GM18498 (cell line): Measurements from ENCODE around the gene POFUT2.

ENCODE experiments used
- ATAC-seq: cut with Tn5 transposase; IDR thresholded peaks from one replicate; pipeline ENCODE4 v1.9.1; 2021; ENCODE audit warnings: mild to moderate bottlenecking, moderate library complexity; ENCODE audit not compliant: unreplicated experiment

POFUT2 gene

DNA sequence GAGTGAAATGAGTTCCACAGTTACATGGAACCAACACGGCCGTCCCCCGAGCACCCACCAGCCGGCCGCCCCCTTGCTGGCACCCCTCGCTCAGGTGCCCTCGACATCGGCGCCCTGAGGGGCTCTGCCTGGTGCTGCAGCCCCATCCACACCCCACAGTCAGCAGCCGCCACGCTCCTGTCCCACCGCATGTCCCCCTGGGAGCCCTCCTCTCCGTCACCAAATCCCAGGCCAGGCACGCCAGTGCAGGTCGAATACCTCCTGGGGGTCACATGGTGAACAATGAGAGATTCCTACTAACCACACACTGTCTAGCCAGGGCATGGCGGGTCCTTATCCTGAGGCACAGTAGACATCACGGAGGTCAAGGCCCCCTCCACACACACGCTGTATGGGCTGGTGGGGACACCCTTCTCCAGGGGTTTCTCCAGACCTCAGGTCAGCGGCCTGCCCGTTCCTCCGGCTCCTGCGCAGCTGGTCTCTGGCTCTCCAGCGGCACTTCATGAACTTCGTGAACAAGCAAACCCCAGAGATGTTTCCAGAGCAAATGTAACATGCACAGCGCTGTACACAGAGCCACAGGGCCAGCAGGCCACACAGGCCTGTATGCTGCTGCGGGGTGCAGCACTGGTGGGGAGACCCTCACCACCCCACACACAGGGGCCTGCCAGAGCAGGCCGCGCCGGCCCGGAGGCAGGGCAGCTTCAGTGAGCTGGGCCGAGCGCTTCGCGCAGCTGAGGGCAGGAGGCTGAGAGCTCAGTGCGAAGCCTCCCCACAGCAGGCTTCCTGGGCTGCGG, 21.8 kb downstream of the POFUT2 start:
- no peak for ATAC-seq

DNA sequence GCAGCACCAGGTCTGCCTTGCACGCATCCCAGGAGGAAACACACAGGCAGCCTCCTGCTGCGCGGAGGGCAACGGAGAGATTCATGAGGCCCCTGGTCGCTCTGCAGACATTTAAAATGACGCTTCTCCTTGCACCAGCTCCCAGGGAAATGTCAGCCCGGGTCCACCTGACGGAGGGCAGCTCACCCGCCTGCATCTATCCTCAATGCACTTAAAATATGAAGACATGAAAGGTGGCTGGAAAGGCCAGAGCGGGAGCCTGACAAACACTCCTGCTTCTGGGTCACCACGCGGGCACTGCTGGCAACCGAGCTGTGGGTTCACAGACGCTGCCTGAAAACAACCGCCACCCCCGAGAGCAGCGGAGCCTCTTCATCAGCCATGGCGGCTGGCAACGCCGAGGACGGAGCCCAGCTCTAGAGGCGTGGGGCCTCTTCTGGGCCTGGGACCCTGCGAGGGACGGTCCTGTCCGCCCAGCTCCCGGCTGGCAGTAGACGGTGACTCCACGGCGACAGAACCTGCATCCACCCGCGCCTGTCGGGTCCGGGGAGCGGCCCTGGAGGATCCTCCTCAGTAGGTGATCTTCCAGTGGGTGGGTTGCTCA, 22.7 kb downstream of the POFUT2 start:
- no peak for ATAC-seq

DNA sequence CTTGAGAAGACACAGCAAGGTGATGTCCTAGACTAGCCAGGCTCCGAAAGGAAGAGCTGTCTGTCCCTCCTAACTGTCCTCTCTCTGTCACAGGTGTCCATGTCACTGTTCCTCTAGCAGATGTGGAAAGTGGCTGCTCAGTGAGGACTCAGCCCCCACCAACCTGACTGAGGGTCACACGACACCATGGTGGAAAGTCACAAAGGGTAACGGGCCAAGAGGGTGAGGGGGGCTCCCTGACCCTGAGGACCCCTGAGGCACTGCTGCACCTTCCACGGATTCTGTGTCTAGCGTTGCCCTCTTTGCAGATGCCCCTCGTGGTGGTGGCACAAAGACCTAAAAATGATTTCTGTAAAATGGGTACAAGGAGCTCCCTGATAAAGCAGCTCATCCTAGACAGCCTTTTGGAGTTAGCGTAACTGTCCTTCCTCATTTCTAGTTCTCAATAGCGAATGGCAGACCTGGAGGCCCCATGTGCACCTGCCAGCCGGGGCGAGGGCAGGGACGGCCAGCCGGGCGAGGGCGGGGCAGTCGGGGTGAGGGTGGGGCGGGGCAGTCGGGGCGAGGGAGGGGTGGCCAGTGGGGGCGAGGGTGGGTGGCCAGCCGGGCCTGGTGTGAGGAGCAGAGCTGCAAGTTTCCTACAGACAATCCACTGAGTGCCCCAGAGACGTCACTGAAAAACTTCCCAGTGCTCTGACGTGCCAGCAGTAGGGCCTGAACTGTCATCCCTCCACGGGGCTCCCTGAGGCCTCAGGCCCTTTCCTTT, 23.4 kb downstream of the POFUT2 start:
- no peak for ATAC-seq

DNA sequence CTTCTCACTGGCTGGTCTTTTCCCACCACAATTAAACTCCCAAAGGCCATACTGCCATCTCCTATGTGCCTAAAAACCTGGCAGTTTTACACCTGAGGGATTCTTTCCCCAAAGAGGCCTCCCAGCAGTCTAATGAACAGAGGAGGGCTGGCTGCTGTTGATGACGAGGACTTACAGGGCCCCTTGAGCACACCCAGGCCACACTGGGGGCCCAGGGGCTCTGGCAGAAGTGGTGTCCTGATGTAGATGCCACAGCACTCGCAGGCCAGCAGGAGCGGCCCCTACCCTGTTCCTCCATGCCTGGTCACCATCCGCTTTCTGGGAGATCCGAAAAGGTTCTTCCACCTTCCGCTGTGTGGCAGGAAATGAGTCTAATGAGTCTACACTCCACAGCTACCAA, 24.2 kb downstream of the POFUT2 start:
- no peak for ATAC-seq

DNA sequence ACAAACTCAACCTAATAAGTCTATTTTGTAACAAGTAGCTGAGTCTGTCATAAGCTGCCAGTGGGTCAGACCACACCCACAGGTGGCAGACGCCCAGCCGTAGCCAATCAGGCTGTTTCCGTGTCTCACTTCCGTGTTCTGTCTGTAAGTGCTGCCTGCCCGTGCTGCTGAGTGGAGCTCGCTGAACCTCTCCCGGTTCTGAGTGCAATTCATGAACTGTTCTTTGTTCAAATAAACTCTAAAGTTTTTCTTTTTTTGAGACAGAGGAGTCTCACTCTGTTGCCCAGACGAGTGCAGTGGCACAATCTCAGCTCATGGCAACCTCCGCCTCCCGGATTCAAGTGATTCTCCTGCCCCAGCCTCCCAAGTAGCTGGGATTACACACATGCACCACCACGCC, 25.1 kb downstream of the POFUT2 start:
- no peak for ATAC-seq

DNA sequence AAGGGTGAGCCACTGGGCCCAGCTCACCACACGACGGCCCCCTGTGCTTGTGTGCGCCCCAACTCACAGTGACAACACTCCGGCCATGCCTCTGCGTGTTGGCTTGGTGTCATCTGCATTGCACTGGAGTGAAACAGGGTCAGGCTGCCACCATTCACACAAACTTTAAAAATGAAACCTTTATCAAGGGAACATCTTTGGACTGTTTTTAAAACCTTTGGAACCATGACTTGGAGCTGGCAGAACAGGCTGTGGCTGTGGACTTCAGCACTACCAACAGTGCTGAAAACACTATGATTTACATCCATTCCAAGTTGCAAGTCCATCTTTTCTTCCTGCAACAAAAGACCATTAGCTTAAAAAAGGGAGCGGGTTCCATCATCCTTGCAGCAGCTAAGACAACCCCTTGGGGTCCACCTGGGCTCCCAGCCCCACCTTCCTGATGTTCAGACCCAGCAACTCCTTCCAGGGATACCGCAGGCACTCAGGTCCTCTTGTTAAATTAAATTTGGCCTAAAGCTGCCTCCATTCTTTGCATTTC, 25.6 kb downstream of the POFUT2 start:
- no peak for ATAC-seq

DNA sequence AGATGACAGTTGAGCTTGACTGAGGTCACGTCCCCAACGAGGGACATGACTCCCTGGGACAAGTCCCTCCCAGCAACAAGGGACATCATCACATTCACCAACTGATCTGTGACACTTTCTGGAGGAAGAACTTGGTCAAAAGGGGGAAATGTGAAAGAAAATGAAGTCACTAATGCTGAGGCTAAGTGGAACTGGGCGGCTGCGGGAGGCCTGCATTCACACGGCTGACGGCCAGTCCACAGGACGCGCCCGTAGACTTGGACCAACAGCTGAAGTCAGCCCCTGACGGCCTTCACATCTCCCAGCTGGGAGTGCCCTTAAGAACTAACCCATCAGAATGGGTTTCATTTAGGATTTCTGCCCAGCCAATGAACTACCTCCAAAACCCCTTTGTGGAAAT, 26.6 kb downstream of the POFUT2 start:
- ATAC-seq: no peak

DNA sequence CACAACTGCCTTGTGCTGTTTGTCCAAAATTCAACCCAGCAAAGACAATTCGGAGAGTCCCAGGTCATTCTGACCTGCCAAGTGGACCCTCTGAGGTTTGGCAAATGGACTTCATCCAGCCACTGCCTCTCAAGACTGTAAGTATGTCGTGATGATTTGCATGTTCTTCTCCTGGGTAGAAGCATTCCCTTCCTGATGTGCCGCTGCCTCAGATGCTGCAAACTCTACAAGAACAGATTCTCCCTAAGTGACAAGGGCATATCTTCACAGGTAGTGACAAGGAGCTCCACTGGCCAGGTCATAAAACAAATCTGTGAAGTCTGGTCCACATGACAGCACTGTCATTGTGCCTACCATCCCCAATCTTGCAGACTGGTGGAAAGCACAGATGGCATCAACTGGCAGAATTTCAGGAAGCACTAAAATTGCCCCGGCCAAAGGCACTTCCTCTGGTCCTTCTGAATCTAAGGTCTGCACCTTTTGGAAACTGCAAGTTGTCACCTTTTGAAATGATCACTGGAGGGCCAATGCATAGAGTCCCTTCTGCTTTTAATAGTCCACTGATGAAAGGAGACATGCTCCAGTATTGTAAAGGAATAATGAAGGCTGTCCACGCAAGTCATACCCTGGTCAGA, 27.4 kb downstream of the POFUT2 start:
- ATAC-seq: no peak

DNA sequence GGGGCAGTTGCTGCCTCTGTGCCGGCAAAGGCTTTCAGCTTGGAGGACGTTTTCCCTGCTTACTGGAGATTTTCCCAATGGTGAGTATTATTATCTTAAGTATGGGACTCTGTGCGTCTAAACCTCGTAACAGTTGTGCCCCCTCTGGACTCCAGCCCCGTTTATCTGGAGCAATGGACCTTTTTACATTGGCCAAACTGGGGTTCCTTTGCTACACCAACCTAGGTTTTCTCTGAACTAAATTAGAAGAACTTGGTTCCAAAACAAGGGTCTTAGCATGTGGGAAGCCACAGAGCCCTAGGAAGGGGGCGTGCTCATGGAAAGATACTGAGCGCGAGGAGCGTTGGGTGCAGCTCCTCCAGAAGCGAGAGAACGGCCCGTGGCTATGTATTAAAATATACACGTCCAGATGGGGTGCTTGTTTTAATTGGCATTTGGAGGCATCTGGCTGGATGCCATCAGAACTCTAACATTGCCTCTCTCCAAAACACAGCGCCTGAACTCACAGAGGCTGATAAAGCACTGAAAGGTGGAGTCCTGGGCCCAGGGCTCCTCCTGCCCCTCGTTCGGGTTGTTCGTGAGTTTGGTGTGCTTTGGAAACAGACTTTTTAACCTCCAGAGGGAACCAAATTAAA, 28.4 kb downstream of the POFUT2 start:
- no peak for ATAC-seq

DNA sequence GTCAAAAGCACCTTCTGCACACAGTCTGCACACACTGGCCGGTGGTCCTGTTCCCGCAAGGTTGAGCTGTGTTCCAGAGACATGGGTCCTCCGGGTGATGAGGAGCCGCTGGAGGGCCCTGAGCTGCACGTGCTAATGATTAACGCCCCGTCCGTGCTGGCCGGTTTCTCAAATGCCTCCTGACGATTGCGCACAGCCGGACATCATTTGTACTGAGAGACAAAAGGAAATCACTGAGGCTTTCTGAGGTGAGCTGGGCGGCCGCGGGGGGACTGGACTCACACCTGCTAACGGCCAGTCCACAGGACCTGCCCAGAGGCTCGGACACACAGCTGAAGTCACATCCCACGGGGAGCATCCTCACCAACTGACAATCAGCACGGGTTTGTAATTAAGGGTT, 29.2 kb downstream of the POFUT2 start:
- no peak for ATAC-seq

DNA sequence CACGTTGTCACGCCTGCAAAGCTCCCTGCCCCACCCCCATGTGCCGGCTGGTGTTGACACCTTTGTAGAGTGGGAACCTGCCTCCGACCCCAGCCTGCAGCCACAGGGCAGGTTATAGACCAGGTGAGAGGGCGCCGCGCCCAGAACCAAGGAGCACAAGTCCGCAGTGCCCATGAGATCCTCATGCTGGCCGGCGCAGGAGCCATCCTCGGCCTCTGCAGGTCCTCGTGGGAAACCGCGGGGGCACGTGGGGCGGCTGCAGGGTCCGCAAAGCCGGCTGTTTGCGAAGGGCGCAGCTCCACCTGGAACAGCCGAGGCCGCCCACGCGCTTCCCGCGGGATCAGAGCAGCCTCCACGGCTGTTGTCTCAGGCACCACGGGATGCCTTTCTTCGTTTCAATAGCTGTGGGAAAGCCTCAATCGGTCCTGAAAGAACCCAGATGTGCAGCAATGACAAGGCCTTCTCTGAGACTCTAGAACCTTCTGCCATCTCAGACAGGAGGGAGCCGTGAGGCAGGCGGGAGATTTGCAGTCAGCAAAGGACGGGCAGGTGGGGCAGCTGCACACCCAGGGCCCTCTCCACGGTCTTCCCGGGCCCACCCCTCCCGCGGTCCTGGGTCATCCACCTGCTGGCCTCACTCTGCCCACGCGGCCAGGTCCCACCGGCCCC, 29.9 kb downstream of the POFUT2 start:
- ATAC-seq: no peak

DNA sequence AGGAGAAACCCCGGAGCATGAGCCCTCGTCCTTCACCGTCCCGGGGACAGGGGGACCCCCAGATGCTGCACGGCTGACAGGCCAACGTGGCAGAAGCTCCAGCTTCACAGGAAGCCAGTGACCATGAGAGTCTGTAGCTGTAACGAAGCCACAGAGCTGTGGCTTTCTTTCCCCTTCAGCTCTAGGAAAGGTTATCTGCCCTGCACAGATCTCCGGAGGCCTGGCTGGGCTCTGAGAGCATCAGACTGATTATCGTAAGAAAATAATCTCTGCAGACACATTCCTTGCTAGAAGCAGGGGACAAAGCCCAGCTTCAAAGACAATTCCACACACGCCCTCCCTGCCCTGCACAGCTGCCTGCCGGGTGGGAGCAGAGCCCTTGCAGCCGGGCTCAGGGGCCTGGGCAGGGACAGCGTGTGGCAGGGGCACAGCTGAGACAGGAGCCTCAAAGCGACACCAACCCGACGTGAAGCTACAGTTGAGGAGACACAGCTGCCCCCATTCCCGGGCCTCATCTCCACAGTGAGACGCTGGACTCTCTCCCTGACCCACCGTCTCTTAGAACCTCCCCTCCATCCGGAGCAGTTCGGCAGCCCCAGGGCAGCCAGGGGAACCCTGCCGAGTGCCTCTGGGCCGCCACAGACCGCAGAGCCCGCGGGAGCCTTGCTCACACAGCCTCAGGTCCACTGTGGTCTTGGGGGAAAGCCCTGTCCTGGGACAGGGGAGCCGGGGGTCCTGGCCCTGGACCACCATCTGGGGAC, 30.6 kb downstream of the POFUT2 start:
- no peak for ATAC-seq

DNA sequence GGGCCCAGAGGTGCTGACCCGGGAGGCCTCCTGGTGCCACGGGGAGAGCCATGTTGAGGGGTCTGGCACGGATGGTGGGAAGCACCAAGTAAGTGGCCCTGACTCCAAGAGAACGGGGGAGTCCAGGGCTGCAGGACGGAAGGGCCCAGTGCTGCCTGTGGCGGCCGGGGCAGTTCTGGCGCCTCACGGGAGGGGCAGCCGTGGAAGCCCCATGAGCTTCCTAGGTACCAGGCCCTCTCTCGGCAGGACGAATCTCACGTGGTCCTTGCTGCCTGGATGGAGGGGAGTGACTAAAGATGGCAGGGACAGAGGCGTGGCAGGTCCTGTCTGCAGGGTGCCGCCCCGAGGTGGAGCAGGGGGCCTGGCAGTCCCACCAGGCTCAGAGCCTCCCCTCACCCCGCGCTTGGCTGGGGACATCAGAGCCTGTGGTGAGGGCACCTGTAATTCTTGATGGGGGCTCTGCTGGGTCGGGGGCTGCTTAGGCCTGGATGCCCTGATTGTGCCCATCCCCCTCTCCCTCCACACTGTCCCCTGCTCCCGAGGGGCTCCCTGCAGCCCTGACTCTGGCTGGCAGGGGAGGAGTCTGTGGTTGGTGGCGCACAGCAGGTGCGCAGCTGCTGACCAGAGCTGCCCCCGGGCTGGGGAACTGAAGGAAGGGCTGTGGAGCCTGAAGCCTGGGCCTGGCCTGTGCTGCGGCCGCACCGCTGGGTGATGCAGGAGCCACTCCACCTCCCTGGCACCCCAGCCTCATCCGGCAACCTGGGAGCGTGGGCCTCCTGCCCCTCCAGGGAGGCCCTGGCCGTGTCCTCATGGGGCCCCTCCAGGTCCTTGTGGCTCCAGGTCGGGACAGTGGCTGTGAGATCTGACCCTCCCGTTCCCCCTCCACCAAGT, 31.4 kb downstream of the POFUT2 start:
- no peak for ATAC-seq

DNA sequence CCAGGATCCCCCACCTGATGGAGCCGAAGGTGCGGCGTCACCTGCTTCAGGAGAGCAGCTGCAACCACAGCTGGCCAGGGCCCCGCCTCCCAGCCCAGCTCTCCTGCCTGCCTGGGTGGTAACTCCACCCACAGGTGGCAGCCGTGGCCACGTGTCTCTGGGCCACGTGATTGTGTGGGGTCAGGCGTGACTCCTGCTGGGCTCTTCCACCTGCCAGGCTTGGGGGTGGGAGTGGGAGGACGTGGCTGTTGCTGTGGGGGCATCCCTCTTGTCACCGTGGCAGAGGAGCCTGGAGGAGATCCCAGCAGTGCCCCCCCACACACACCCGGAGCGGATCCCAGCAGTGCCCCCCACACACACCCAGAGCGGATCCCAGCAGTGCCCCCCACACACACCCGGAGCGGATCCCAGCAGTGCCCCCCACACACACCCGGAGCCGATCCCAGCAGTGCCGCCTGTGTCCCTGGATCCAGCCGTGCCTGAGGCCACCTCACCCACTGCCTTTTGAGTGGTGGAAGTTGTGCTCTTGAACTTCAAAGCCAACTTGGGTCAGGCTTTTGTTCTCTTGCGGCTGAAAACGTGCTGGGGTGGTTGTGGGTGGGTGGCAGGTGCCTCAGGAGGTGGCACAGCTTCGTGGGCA, 32.2 kb downstream of the POFUT2 start:
- ATAC-seq: no peak

DNA sequence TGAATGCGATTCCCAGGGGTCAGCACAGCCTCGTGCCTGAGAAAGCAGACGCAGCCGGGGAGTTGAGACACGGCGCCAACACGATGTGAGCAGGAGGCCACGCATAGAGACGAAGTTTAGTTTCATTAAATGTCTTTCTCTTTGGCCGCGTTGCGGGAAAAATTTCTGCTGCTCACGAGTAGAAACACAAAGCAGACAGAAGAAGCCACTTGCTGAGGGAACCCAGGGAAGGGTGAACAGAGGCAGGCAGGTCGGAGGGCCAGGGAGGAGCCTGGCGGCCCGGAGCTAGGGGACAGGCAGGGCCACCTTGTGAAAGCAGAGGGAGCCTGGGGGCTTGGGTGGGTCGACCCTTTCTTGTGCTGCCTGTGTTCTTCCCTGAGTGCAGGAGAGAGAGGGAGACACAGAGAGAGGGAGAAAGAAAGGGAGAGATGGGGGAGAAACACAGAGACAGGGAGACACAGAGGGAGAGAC, 33.2 kb downstream of the POFUT2 start:
- no peak for ATAC-seq

DNA sequence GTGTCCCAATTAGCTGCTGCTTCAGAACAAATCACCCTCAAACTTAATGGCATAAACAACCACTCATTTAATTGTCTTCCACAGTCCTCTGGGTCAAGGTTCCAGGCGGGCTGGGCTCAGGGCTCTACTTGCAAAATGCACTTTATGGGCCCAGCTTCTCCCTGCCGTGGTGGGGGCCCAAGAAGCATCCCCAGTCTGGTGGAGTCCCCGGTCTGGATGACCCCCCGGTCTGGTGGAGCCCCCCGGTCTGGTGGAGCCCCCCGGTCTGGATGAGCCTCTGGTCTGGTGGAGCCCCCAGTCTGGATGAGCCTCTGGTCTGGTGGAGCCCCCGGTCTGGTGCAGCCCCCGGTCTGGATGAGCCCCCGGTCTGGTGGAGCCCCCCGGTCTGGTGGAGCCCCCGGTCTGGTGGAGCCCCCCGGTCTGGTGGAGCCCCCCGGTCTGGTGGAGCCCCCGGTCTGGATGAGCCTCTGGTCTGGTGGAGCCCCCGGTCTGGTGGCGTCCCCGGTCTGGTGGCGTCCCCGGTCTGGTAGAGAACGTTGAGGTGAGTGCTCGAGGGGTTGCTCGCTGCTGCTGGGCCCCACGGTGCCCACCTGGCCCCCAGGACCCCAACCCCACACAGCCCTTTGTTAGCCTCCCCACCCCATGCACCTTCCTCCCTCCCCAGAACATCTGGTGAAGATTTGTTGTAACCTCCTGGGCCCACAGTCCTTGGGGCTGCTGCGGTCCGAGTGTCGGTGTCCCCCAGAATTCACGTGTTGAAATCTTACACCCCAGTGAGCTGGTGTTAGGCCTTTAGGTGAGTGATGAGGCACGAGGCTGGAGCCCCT, 33.8 kb downstream of the POFUT2 start:
- no peak for ATAC-seq

DNA sequence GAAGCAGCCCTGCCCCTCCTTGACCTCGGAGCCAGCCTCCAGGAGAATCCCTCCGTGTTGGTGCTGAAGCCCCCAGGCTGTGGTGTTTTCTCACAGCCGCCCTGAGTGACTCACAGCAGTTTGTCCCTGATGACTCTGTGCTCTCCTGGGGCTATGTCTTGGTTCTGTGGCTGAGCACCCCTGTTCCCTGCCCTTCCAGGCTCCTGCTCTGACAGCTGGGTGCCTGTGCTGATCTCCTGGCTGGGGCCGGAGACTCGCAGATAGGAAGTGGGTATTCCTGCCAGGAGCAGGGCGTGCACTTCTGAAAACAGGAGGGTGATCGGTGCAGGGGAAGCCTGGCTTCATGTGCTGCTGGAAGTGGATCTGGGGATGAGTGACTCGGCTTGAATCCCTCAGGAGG, 34.5 kb downstream of the POFUT2 start:
- no peak for ATAC-seq
